Measurements from ENCODE around the gene SLC29A3.

Gene SLC29A3

DNA sequence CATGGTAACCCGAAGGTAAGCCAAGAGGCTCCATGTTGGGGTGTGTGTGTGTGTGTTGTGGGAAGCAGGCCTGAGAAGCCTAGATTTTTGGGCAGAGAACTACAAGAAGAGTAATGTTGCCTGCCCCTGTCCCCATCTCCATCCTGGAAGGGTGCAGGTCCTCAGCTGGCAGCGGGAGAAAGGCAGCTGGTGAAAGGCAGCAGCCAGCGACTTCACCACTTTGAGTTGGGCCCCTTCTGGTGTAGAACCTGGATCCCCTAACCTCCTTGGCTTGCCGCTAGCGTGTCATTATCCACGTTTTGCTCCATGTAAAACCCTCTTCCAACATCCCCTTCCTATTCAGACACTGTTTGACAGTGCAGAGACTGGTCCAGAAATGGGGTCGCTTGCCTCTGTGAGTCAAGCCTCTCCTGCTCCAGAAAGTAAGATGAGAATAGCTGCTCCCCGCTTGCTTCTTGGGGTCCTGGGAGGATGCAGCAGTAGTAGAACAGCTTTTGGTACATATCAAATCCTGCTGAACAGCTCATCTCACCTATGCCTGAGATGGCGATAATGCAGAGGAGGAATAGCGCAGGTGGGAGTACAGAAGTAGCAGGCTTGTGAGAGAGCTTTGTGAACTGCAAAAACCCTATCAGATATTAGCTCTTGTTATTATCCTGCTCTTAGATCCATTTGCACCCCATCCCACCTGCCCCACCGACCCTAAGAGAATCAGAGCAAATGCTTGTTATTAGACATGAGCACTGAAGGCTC, 55.6 kb downstream of the SLC29A3 start:
- DNase-seq, result no peak

DNA sequence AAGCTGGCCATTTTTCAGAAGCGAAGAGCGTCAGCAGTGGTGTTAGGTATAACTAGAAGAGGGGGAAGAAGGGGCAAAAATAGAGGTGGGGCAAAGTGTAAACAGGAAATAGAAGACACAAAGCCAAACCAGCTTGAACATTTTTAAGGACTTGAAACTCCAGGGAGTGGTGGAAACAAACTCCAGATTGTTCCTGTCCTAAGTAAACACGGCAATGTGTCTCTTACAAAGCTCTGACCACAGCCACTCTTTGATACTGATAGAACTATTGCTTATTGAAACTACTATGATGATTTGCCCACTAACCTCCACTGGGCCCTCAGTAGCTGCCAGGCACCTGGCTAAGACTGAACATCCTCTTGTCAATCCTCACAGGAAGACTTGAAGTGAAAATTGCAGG, 56.9 kb downstream of the SLC29A3 start:
- DNase-seq, result no peak

DNA sequence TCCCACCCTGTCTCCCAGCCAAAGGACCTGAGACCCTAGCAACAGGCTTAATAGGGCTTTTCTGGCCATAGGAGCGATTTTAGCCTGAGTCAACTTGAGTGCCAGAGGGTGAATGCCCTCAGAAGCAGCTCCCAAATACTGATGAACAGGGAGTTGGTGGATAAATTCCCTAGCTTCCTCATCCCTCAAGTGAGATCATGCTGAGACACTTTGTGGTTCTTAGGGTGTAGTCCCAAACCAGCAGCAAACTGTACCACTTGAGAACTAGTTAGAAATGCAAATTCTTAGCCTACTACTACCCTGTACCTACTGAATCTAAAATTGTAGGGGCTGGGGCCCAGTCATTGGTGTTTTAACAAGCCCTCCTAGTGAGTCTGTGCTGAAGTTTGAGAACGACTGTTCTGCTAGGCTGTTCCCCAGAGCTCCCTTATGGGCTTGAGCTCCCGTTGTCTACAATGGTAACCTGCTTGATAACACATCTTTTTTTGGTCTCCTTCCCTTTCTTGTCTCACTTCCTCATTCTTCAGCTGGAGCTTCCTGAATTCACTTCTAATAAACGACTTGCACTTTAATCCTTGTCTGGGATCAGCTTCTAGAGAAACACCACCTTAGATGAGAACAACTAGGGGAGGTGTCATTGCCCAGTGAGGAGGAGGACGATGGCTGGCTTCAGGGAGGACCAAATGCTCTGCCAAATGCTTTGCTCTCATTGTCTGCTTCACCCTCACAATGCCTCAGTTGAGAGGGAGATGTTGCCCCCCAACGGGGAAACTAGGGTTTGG, 59.5 kb downstream of the SLC29A3 start:
- DNase-seq, result no peak

DNA sequence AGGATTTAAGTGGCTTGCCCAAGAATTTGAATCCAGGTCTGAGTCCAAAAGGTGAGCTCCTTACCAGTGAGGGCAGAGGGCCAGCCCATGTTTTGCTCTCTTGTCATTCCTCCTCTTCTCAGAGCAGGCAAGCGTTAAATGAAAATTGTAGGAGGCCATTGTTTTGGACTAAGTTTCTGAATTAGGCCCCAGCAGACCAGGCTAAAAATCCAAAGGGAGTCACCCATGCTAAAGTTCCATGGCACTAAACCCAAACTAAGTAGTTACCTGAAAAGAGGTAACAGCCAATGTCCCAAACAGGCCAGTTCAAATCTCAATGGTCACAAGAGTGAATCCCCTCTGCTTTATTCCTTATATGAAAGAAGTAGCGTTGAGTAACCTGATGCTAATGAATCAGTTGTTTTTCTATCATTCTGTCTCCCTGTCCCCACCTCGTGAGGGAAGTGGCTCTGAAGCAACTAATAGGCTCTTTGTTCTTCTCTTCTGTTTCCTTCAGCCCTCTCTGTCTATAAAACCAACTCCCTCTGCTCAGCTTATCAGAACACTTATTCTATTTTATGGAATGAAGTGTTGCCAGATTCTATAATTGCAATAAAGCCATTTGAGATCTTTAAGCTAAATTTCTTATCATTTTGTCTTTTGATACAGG, 60.2 kb downstream of the SLC29A3 start:
- no peak for DNase-seq

DNA sequence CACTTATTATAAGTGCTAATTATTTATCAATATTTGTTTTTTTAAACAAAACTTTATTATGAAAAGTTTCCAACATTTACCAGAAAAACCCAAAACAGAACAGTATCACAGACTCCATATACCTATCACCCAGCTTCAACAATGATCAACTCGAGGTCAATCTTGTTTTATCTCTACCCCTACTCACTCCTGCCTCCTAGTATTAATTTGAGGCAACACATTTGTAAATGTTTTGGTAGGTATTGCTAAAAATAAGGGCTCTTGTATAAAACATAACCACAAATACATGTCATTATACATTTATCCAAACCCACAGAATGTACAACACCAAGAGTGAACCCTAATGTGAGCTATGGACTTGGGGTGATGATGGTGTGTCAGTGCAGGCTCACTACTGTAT, 61.8 kb downstream of the SLC29A3 start:
- DNase-seq, result no peak

DNA sequence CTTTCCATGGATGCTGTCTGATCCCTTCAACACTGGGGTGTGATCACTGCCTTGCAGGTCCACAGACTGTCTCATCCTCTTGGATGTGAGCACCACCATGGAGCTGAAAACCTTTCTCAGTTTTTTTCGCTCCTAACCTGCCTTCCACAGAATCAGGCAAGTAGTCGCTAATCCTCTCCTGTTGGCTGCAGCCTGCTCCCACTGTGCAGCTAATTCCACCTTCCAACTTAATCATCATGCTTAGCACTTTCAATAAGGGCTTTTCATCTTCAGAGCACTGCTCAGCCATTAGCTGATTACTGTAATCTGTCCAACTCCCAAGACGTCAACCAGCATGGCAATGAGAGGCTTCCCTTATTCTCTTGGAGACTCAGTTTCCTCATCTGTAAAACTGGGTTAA, 62.6 kb downstream of the SLC29A3 start:
- no peak for DNase-seq

DNA sequence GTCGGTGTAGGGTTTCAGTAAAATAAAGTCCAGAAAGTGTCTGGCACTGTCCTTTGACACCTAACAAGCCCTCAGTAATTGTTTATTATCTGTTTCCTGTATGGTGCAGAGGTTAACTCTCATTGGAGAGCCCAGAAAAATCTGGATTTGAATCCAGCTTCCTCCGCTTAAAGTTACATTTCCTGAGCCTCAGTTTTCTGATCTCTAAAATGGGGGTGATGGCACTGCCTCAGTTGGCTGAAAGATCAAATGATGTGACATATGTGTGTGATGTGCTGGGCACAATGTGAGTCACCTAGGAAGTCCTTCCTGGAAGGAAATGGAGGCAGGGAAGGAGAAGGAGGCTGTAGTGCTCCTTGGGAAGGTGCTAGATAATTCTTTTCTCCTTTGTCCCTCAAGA, 63.0 kb downstream of the SLC29A3 start:
- DNase-seq, result no peak

DNA sequence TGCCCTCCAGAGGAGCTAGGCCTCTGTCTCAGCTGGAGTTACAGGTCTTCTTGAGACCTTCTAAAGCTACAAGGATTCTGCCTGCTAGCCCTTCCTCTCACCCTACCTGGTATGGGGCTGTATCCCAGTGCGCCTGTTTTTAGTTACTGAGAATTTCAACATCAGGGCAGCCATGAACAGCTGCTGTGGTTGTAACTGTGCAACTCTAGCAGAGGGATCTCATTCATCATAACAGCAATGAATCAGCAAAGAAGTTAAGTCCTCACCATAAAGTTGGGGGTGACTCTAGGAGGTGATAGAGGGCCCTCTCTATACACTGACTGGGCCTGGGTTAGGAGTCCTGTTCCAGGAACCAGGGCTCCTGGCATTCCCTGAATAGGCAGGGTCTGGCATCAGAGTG, 63.7 kb downstream of the SLC29A3 start:
- DNase-seq, result no peak

DNA sequence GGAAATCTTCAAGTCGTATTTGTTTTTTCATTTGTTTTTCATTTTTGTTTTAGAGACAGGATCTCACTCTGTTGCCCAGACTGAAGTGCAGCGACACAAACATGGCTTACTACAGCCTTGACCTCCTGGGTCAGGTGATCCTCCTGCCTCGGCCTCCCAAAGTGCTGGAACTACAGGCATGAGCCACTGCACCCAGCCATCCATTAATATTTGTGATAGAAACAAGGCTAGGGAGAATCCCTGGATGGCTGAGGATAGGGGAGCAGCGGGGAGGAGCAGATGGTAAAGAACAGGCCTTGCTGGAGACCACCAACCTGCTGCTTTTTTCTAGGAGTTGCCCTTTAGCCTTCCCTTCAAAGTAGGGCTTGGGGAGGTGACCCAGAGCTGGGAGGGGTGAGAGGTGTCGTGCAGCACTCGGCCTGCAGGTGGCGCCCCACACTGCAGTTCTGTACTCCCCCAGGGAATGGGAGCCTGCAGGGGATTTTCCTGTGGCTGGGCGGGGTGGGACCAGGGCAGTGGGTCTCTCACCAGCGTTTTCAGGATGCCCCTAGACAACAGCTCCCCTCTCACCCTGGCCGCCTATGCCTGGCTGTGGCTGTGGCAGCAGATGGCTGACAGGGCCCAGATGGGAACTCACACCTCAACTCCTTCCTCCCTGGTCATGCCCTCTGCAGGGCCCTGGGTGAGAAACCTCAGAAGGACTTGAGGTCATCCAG, 65.1 kb downstream of the SLC29A3 start:
- peak; percentile 62 for DNase-seq

DNA sequence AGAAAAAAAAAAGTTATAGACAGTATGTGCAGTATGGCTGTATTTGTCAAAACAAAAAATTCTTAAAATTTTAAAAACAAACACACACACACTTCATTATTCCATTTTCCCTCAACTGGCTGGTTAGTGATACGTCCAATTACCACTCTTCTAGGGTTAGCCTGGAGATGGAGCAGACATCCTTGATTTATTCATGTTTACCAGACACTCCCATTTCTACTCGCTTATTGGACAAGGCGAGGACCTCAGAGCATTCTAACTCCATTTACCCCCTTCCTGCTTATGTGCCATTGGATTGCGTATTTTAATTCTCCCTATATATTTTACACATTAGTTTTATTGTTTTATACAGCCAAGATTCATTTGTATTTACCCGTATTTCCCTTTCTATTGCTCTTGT, 69.1 kb downstream of the SLC29A3 start:
- no peak for DNase-seq

DNA sequence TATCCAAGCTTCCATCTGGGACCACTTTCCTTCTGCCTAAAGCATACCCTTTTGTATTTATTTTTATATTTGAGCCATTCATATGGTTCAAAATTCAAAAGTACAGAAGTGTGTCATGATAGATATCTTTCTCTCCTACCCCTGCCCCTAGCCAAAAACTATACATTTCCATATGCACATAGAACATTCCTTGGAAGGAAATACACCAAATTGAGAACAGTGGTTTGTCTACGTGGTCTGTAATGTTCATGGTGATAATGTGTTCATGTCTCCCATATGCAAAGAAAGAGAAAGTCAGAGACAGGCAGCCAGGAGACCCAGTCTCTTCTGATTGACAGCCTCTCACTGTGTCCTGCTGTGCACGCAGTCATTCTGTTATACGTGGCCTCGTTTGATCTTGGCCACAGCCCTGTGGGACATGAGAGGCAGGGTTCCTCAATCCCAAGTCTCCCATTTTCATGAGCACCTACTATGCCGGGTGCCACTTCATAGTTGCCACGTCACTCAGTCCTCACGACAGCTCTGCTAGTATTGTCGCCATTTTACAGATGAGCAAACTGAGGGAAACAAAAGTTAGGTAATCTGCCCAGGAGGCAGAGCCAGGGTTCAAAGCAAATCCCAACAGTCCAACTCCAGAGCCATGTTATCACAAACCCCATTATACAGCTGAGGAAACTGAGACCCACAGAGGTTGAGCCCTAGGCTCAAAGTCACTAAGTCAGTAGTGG, 69.7 kb downstream of the SLC29A3 start:
- DNase-seq, result no peak

DNA sequence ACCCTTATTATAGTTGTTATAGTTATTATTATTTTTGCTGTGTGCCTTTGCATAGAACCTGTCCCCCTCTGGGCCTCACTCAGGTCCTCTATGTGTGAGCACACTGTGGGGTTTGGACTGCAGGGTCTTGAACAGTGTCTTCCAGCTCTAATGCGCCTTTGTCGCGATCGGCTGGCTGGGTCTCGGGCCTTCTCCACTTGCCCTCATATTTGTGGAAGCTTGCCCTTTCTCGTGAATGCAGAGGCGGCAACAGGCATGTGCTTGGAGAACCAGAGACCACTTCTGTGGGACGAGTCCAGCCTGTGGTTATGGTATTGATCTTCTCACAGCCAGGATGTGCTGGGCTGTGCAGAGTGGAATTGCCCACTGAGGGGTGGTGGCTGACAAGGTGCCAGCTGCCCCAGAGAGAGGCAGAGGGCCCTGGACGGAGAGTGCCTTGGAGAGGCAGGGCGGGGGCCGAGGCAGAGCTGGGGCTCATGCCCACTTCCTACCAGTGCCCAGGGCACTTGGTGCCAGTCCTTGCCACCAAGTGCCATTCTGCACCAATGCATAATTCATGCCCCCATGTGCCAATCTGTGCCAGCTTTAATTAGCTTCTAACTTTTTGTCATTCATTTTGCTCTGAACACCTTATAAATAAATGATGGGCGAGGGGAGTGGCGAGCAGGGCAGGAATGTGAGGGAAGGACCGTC, 70.9 kb downstream of the SLC29A3 start:
- no peak for DNase-seq

DNA sequence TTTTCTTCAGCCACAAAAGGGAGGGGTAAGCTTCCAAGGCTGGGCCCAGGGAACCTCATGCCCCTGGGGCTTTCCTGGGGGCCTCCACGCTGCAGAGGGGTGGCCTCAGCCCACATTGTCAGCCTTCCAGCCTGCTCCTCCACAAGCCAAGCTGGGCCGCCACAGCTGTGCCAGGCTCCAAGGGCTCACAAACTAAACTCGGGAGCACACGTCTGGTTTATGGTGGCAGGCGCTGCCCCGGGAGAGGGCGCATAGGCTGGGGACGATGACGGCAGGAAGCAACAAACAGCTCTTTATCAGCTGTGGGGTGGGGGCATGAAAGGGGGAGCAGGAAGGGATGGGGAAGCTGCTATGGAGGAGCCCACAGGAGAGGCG, 71.4 kb downstream of the SLC29A3 start:
- no peak for DNase-seq

DNA sequence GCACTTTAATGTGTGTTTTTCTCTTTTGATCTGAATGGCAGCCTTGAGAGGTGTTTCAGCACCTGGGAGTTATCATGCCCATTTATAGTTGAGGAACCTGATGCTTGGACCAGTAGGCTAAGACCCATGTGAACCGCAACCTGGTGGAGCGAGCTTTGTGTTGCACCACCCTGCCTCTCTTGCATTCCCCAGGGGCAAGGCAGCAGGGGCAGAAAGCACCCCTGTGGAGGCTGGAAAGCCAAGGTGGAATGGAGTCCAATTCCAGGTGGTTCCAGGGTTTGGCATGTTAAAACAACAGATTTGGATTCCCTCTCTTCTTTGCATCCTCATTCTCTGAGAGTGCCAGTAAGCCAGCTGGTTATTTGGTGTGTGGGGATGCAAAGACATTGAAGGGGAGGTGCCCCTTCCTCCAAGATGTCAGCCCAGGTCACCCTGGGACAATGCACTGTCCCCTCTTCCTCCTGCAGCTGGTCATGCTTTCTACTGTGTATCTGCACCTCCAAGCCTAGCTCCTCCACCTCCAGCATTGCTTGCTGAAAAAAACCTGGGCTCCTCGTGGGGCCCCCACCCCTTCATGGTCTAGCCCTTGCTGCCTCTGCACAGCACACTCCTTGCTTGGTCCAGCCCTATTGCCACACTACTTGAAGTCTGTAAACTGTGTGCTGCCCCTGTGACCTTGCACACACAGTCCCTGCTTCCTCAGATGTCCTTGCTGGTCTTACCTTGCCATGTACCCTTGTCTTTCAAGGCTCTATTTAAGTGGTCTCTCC, 72.0 kb downstream of the SLC29A3 start:
- DNase-seq, result no peak

DNA sequence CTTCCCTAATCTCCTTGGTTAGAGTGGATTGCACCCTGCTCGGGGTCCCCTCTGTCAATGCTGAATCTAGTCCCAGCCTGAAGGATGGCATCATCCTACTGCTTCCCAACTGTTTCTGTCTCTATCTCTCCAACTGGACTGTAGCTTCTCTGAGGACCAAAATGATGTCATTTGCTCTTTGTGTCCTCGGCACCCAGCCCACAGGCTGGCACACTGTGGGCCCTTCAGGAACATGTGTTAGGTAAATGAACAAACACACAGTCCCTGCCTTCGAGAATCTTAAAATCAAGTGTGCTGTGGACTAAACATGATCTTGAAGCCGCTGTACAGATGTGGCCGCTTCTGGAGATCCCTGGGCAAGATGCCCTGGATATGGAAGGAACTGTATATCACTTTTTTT, 72.6 kb downstream of the SLC29A3 start:
- no peak for DNase-seq

DNA sequence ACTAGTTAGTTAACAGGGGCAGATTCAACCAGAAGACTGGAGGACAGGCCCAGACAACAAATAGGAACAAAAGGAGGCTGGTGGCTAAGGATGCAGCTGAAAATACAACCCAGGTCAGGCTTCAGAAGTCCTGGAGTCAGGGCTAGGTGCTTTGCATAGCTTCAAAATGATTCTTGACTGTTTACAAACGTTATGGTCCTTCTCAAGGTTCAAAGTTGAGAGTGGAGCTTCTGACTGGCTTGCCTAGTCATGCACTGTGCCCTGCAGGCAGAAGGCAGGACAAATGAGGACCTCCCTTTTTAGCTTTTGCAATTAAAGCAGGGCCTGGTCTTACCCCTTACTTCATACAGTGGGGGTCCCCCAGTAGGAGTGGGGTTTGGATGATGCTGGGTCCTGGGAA, 73.2 kb downstream of the SLC29A3 start:
- no peak for DNase-seq

DNA sequence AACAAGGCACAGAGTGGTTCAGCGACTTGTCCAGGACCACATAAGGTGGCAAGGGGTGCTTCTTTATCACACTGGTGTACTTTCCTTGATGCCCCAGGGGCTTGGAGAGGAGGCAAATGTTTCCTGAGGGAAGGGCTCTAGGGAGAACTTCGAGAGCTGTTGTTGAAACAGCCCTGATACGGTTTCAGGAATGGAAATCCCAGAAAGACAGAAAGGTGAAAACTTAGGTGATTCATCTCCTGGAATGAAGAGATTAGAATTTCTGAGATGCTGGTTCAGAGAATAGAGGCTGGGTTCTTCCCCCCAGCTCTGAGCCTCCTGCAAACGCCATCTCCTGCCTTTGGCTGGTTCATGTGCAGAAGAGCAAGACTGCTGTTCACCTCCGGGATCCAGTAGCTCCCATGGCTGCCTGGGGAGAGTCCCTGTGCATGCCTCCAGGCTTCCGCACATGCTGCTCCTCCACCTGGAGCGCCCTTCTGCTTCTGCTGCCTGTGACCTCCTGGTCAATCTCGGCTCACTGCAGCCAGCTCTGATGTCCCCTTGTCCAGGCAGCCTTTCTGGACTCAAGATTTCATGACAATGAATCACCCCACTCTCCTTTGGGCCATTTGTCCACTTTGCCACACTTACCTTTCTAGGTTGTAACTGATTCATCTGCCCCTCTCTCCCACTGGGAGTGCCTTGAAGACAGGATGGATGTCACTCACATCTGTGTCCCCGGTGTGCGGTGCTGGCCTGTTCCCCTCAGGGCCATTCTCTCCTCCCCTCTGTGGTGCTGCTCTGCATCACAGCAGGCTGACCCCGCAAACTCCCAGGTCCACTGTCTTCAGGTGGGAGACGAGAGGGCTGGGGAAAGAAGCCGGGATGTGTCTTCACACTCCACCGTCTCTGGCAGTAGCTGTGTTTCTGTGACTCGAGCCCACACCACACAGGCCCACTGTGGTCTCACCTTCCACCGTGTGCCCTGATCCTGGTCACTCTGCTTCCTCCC, 74.0 kb downstream of the SLC29A3 start:
- DNase-seq, result no peak

DNA sequence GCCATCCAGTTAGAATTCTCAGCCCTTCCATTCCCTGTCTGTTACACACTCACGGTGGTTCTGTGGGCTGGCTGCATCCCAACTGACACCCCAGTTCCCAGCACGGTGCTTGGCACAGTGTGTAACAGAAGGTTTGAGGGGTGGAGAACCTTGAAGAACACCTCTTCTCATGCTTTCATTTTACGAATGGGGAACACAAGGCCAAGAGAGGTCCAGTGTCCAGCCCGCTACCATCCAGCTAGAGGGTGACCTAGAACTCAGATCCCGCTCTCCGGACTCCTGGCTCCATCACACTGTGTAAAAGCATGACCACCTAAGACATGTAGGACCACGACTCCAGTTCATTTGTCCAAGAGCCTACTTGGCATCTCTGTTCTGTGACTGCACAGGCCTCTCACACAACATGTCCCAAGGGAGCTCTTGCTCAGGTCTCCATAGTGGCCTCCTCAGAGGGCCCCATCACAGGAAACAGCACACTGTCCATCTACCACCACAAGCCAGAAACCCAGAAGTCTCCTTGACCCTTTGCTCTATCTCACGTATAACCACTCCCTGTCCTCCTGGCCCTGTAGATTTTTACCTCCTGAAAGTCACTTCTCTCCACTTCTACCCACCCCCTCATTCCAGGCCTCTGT, 74.9 kb downstream of the SLC29A3 start:
- no peak for DNase-seq

DNA sequence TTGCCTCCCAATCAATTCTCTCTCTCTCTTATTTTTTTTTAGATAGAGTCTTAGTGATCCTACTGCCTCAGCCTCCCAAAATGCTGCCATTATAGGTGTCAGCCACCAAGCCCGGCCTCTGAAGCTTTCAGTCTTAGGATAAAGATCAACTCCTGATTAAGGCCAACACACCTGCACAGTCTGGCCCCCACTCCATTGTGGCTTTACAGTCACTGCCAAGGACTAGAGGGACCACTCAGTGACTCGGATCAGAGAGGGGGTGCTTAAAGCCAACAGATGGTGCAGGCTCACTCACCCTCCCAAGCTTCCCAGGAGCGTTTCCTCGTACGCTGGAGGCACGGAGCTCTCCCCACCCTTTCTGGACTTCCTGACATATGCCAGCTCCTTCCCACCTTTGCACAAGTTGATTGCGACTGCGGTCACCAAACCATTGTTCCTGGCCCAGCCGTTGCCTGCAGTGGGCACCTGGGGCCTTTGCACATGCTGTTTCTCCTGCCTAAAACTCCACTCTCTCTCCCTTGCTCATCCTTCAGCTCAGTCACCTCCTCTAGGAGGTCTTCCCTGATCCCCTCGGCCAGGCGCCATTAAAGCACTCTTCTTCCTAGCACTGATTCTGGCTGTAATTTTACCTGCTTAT, 76.0 kb downstream of the SLC29A3 start:
- DNase-seq, result no peak
